Measurements from ENCODE around the gene SOST. TPM values are rescaled to one million over a fixed set of nuclear protein-coding genes. Genes with fewer than 3 reads are reported as not detected.

SOST gene
- total RNA-seq, 1 experiment from 2014 or later, result 59.3 TPM

DNA sequence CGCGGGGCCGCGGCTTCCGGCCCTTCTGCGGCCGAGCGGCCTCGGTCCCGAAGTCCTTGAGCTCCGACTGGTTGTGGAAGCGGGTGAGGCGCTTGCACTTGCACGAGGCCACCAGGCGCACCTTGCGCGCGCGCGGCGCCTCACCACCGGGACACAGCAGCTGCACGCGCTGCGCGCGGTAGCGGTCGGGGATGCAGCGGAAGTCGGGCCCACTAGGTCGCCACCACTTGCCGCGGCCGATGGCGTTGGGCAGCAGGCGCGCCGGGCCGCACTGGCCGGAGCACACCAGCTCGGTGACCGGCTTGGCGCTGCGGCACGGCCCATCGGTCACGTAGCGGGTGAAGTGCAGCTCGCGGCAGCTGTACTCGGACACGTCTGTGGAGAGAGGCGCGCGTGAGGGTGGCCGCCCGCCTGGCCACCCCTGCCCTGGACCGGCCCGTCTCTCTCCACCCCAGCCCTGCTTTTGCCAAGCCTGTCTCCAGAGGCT is 3.2 kb downstream of the SOST start:
- DNase-seq (ENCODE audit: low spot score), result peak; percentile 19
- in situ Hi-C loops (cut with HindIII; ENCODE audit: low sequenced_read_pairs), result no loop called here

DNA sequence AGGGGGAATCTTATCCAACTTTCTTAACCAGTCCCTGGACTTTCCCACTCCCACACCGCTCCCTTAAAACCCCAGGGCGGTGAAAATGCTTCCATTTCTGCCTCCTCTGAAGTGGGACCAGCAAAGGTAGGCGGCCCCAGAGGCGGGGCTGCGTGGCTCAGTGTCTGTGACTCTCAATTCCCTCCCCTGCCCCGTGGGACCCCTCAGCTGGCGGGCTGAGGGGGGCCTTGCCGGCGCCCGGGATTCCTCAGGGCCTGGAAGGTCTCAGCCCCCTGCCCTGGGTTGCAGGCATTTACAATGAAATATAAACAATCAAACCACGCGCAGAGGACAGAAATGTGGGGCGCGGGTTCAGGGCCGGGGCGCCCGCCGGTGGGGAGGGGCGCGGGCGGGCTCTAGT is 3.6 kb downstream of the SOST start:
- in situ Hi-C loops (cut with HindIII; ENCODE audit: low sequenced_read_pairs), result loop anchor here (5.0 kb wide), 1 partner anchor 73 kb away; no protein-coding TSS in a partner anchor
- DNase-seq (ENCODE audit: low spot score), result no peak

GRCh38 chr17:43753493-43754129 is 5.0 kb downstream of the SOST start:
- no peak for DNase-seq (ENCODE audit: low spot score)
- in situ Hi-C loops (cut with HindIII; ENCODE audit: low sequenced_read_pairs), result loop anchor here (5.0 kb wide), 1 partner anchor 71 kb away; no protein-coding TSS in a partner anchor

- in situ Hi-C loops (cut with HindIII; ENCODE audit: low sequenced_read_pairs), result loop anchor here (5.0 kb wide), 1 partner anchor 68 kb away; no protein-coding TSS in a partner anchor
- DNase-seq (ENCODE audit: low spot score), result no peak
These were observed 8.4 kb downstream of the SOST start for GRCh38 chr17:43750153-43750552.

DNA sequence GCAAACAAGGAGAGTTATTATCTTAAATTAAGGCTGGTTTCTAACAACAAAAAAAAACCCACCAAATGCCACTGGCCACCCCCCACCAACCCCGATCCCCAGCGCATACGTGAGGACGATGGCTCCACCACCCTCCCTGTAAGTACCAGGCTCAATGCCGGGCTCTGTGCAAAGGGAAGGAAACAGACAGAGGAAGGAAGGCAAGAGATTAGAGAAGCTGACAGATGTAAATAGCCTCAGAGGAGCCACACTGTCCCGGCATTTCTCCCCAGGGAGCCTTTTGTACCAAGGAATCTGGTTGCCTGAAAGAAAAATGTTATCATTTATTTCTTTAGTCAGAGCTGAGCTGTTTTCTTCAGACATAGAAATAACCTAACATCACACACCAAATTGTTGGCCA is 13.1 kb downstream of the SOST start:
- in situ Hi-C loops (cut with HindIII; ENCODE audit: low sequenced_read_pairs), result no loop called here
- no peak for DNase-seq (ENCODE audit: low spot score)

DNA sequence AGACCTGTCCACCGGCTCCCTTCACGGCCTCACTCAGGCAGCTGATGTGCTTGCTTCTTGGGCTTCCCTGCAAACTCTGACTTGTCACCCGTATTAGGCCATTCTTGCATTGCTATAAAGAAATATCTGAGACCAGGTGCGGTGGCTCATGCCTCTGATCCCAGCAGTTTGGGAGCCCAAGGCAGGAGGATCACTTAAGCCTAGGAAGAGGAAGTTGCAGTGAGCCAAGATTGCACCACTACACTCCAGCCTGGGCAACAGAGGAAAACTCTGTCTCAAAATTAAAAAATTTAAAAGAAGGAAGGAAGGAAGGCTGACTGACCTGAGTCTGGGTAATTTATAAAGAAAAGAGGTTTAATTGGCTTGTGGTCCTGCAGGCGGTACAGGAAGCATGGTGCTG is 17.0 kb downstream of the SOST start:
- in situ Hi-C loops (cut with HindIII; ENCODE audit: low sequenced_read_pairs), result no loop called here
- DNase-seq (ENCODE audit: low spot score), result no peak

GRCh38 chr17:43740541-43740940 is 18.1 kb downstream of the SOST start:
- in situ Hi-C loops (cut with HindIII; ENCODE audit: low sequenced_read_pairs), result no loop called here
- DNase-seq (ENCODE audit: low spot score), result no peak

GRCh38 chr17:43737722-43738121 is 20.9 kb downstream of the SOST start:
- no peak for DNase-seq (ENCODE audit: low spot score)
- in situ Hi-C loops (cut with HindIII; ENCODE audit: low sequenced_read_pairs), result no loop called here

DNA sequence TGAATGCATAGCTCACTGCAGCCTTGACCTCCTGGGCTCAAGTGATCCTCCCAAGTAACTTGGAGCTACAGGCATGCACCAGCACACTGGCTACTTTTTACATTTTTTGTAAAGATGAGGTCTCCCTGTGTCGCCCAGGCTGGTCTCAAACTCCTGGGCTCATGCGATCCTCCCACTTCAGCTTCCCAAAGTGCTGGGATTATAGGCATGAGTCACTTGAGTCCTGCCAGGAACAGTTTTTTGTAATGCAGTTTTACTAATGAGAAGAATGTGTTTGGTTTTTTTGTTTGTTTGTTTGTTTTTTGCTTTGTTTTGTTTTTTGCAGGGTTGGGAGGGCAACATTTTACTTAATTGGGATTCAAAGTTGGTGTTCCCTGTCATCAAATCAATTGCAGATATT is 22.2 kb downstream of the SOST start:
- in situ Hi-C loops (cut with HindIII; ENCODE audit: low sequenced_read_pairs), result no loop called here
- no peak for DNase-seq (ENCODE audit: low spot score)

- in situ Hi-C loops (cut with HindIII; ENCODE audit: low sequenced_read_pairs), result no loop called here
- DNase-seq (ENCODE audit: low spot score), result peak; percentile 30
These were observed 24.2 kb downstream of the SOST start for GRCh38 chr17:43734376-43734775.

- DNase-seq (ENCODE audit: low spot score), result no peak
- in situ Hi-C loops (cut with HindIII; ENCODE audit: low sequenced_read_pairs), result no loop called here
These were observed 24.6 kb downstream of the SOST start for GRCh38 chr17:43733956-43734355.

DNA sequence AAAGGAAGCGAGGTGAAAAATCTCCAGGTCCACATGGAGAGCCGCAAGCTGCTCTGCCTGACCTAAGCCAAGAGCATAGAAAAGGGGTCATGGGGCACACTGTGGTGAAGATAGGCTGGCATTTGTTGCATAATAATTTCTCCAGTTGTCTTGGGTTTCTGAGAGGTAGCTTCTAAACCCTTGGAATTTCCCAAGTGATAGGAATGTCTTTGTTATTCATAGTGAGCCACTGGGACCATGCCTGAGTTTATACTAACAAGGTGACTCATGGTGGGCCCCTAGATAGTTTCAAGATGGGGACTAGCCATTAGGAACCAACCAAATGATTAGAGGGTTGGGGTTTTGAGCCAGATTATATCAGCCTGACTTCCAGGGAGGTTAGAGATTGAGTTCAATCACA is 25.6 kb downstream of the SOST start:
- in situ Hi-C loops (cut with HindIII; ENCODE audit: low sequenced_read_pairs), result no loop called here
- DNase-seq (ENCODE audit: low spot score), result no peak

GRCh38 chr17:43728081-43728480 is 30.5 kb downstream of the SOST start:
- no peak for DNase-seq (ENCODE audit: low spot score)
- in situ Hi-C loops (cut with HindIII; ENCODE audit: low sequenced_read_pairs), result no loop called here

GRCh38 chr17:43723697-43724359 is 34.8 kb downstream of the SOST start:
- DNase-seq (ENCODE audit: low spot score), result no peak
- in situ Hi-C loops (cut with HindIII; ENCODE audit: low sequenced_read_pairs), result no loop called here

DNA sequence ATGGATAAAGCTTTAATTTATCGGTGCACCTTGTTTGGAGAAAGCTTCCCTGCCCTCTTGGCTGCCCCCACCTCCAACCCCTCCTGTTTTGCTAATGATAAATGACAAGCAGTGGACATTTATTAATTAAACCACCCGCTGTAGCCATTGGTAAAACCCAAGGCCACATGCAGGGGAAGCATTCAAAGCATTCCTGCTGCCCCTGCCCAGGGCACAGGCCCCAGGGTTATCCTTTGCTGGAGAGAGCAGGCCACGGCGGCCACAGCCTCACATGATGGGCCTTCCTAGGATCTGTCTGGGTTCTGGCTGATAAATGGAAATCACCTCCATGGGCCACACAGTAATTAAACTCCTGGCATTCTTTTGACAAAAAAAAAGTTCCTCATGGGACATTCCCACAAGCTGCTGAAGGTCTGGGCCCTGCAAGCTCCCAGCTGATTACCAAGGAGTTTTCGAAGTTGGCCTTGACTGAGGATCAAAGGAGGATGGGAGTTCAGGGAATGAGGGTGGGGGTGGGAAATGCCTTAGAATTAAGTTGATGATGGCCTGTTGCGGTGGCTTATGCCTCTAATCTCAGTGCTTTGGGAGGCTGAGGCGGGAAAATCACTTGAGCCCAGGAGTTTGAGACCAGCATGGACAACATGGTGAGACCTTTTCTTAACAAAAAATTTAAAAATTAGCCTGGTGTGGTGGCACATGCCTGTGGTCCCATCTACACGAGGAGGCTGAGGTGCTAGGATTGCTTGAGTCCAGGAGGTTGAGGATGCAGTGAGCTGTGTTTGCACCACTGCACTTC is 35.5 kb downstream of the SOST start:
- in situ Hi-C loops (cut with HindIII; ENCODE audit: low sequenced_read_pairs), result no loop called here
- DNase-seq (ENCODE audit: low spot score), result peak; percentile 45

DNA sequence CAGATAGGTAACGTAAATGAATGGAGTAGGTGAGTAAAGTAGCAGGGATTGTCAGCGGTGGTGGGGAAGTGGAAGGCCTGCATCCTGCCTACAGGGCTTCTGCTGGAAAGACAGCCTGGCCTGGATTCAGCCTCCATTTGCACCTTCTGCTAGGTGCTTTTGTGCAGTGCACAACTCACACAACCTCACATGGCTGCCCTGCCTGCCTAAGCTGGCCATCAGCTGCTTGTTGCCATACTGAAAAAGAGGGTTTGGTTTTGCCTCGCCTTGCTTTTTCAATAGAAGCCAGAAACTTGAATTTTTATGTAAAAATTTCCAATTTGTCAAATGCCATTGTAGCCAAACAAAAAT is 36.3 kb downstream of the SOST start:
- DNase-seq (ENCODE audit: low spot score), result no peak
- in situ Hi-C loops (cut with HindIII; ENCODE audit: low sequenced_read_pairs), result no loop called here

DNA sequence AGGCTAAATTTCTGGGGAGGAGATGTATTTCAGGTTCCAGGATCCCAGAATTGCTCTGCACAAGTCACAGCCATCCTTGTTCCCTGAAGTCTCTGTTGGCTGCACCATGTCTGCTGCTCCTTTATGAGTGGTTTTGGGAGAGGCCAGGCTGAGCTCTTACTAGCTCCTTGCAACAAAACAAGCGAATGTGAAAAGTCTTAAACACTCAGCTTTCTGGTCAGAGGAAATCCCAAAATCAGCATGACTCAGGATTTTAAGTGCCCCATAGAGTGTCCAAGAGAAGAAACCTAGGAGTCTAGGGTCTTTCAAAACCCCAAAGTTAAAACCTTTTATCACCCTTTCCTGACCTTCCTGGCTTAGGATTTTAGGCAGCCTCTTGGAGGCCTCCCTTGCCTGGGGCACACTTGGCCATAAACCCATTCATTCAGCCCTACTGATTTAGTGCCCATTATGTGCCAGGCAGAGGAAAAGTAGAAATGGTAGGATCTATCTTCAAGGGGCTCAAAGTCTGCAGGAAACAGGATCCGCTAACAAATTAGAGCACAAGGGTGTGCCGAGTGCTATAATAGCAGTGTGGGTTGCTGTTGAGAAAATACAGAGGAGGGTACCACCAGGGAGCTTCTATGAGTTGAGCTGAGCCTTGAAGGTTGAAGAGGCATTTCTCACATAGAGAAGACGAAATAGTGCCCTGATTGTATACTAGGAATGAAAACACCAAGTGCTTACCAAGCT is 36.9 kb downstream of the SOST start:
- DNase-seq (ENCODE audit: low spot score), result peak; percentile 22
- in situ Hi-C loops (cut with HindIII; ENCODE audit: low sequenced_read_pairs), result no loop called here

DNA sequence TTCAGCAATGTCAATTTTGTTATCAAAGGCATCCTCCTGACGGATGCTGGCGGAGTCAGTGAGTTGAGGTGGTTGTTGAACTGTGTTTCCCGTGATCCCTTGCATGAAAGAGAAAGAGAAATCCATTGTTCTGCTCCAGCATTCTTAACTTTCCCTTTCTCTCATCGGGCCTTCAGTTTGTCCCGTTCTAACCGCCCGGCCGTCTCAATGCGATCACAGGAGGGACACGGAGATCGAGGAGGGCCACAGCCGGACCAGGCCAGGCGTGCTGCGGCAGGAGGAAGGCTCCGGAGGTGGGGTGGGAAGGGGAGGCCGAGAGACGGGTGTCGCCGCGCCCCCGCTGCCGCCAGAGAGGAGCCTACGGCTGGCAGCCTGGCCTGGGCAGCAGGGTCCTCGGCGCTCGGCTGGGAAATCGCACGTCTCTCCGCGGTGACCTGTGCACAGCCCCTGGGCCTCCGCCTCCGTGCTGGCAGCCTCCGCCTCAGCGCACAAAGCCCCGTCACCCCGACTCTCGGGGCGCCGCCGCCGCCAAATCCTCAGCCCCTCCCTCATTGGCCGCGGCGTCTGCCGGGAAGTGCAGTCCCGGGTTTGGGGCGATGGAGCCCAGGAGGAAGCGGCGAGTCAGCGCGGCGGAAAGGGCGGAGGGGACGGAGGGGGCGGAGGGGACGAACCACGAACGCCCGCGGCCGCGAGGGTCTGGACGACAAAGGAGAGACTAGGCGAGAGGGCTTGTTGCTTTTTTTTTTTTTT is 38.1 kb downstream of the SOST start:
- peak; percentile 86 for DNase-seq (ENCODE audit: low spot score)
- in situ Hi-C loops (cut with HindIII; ENCODE audit: low sequenced_read_pairs), result no loop called here

DNA sequence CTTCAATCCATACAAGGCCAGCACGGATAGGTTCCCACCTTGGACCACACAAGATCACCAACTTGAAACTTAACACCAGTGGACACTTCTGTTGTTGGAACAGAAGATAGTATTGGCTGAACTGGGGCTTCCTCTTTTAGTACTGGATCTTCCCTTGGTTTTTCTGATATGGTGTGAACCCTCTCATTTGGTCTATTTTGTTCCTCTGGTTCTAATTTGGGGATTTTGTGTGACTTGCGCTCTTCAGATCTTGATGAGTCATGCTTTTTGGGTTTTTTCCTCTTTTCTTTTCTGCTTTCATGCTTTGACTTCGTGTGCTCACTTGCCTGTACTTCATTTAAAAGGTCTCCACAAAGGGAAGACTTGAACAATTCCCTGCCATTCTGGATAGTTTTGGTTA is 39.0 kb downstream of the SOST start:
- in situ Hi-C loops (cut with HindIII; ENCODE audit: low sequenced_read_pairs), result no loop called here
- DNase-seq (ENCODE audit: low spot score), result no peak

All from G401 (cell line).